GM19351 (cell line): ENCODE data around the gene ATRIP.
"Not testable (repeated sequence)": the region's sequence is repeated elsewhere in the genome, so short reads cannot be mapped to it uniquely, and the experiment has no call there.

Experiments used
- ATAC-seq: cut with Tn5 transposase; IDR thresholded peaks from one replicate; pipeline ENCODE4 v1.9.1; 2021; ENCODE audit warnings: mild to moderate bottlenecking, moderate library complexity; ENCODE audit not compliant: unreplicated experiment

Gene ATRIP

DNA sequence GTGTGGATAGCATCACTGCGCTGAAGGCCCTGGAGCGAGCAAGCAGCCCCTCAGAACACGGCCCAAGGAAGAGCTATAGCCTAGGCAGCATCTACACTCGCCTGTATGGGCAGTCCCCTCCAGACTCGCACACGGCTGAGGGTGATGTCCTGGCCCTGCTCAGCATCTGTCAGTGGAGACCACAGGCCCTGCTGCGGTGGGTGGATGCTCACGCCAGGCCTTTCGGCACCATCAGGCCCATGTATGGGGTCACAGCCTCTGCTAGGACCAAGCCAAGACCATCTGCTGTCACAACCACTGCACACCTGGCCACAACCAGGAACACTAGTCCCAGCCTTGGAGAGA, 20.5 kb downstream of the ATRIP start:
- no peak for ATAC-seq

DNA sequence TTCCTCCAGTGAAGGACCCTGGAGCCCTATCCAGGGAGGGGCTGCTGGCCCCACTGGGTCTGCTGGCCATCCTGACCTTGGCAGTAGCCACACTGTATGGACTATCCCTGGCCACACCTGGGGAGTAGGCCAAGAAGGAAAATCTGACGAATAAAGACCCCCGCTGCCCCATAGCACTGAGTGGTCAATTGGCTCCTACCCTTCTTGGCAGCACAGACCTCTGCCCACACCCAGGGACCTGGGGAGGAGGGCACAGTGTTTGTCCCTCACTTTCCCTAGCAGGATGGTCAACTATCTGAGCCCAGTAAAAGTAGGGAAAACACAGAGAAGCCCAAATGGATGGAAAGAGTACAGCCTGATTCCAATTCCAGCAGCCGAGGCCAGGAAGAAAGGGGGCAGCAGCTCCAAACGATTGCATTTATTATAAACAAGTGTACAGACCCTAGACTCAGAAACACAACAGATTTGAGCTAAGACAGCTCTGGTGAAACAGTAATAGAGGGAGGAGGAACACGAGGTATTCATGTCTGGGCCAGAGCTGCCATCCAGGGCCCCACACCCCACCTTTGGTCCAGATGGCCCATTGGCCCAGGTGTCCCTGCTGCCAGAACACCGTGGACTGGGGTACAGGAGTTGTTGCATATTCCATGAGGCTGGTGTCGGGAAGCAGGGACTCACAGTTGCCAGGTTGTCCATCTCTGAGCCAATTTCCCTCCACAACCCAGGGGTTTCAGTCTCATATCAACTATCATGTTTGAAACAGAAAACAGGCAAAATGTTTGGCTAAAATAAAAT, 21.1 kb downstream of the ATRIP start:
- no peak for ATAC-seq

DNA sequence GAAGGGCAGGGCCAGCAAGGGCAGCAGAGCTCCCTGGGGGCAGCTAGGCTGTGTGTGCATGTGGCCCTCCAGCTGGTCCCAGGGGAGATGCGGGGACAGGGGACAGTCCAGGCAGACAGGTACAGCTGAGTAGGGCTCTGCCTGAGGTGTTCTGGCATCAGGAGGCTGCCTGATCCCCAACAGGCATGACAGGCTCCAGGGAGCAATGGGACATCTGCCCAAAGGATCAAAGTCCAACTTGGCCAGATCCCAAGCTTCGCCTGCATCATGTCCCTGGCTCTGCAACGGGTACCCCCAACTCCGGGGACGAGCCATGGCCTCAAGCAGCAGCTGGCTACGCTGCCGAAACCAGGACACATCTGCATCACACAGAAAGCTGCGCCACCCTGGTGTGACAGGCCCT, 21.8 kb downstream of the ATRIP start:
- no peak for ATAC-seq

DNA sequence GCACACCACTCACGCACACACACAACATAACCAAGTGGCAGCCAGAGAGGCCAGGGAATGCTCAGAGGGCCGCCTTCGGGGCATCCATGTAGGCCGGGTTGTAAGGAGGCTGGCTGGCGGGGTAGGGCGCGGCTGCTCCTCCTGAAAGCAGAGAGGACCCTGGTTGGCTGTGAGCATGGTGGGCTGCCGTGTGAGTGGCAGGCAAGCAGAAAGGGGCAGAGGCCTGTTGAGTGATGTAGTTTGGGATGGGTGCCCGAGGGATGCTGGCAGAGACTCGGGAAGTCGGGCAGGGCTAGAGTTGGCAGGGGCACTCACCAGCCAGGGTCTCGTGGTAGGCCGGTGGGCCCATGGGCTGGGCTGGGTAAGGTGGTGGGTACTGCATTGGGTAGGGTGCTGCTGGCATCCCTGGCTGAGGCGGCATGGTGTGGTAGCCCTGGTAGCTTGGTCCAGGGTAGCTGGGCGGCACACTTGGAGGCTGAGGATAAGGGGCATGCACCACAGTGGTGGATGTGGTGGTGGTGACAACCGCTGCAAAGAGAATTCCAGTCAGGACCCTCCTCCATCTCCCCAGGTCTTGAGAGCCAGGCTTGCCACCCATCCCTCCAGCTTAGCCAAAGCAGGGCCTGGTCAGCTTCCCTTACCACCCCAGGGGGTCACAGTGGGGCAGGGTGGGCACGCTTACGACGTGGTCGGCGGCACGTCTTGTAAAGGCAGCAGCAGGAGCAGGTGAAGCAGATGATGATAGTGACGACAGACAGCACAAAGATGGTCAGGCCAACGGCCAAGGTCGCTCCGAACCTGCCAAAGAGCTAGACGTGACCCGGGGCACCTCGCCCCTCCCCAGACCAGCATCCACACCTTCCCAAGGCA, 22.7 kb downstream of the ATRIP start:
- no peak for ATAC-seq

DNA sequence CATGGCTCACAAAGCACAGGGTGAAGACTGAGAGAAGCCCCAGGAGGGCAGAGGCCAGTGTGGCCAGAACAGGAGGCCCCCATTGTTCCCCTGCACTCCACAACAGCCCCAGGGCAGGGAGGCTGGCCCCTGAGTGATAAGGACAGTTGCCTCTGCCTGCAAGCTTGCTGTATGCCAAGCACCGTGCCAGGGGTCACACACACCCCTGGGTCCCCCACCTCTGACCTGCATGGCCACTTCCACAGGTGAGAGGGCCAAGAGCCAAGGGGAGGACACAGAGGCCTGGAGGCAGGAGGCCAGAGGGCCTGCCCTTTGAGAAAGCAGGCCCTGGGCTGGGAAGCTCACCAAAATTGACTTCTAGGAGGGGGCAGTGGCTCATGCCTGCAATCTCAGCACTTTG, 23.7 kb downstream of the ATRIP start:
- no peak for ATAC-seq

DNA sequence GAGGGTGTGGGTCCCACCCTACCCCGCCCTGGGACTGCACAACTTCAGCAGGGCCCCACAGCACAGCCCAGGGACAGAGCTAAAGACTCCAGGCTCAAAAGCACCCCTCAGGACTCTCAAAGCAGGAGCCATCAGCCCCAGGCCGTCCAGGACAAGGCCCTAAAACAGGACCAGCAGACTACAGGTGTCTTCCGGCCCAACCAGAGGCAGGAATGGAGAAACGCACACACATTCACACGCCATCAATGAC, 26.1 kb downstream of the ATRIP start:
- peak; percentile 31 for ATAC-seq

DNA sequence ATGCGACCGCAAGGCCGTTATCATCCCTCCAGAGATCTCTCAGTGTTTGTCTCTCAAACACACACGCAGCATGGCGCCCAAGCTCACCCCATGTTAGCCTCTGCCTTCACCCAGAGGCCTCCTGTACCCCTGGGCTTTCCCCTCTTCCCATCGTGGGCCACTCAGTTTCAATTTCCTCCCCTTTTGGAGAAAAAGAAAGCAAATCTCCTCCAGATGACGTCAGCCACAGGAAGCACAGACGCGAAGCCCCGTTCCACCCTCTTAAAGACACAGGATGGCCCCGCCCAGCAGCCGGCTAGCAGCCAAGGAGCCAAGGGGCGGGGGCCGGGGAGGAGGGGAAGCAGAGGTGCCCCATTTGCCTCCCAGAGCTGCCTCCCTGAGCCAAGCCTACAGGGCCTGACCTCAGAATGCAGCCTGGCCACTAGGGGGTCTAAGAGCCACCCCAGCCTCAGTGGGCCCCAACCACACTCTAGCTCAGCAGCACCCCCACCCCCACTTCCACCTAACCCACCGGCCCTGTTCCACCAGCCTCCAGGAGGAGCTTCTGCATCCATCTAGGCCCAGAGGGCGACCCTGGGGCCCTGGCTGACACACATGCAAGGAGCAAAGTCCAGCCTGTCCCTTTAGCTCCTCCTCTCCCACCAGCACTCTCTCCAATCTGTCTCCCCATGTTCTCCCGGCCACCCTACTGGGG, 26.5 kb downstream of the ATRIP start:
- ATAC-seq: peak; percentile 83

DNA sequence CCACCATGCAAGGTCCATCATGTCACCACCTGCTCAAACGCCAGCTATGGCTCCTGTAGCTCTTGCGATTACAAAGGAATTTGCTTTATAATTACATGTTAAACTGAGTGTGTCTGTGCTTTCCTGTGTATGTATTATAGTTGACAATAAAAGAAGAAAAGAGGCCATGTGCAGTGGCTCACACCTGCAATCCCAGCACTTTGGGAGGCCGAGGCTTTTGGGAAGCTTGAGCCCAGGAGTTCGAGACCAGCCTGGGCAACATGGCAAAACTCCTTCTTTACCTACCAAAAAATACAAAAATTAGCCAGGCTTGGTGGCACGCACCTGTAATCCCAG, 27.0 kb downstream of the ATRIP start:
- no peak for ATAC-seq

DNA sequence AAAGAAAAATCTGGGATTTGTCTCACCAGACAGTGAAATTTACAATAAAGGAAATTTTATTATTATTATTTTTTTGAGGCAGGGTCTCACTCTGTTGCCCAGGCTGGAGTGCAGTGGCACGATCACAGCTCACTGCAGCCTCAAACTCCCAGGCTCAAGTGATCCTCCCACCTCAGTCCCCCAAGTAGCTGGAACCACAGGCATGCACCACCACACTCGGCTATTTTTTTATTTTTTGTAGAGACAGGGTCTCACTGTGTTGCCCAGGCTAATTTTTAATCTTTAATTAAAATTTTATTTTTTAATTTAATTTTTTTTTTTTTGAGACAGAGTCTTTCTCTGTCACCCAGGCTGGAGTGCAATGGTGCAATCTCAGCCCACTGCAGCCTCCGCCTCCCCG, 27.5 kb downstream of the ATRIP start:
- not testable (repeated sequence) for ATAC-seq

DNA sequence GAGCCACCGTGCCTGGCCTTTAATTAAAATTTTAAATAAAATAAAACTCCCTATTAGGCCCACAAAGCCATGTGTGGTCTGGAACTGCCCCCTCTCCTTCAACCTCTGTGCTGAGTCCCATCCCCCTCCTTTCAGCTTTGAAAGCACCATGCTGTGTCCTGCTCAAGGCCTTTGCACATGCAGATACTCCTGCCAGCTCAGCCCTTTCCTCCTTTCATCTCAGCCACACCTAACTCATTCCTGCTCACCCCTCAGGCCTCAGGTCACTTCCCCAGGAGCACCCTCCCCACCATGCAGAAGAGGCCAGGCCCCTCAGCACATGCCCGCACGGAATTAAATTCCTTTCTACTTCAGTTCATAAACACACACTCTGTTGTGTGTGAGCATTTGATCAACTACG, 28.1 kb downstream of the ATRIP start:
- no peak for ATAC-seq

DNA sequence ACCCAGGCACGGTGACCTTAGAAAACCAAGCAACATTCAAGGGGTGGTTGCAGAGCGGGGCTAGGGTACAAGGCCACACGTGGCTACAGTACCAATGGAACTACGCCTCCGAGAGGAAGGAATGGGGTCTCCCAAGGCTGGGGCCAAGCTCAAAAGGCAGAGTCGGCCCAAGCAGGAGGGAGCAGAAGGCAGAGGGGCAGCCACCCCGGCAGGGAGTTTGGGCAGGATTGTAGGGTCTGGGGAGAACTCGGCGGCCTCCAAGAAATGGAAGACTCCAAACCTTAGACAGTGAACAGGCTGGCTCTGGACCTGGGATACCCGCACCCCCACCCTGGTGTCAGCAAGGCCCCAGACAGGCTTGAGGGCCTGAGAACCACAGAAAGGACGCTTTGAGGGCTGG, 28.7 kb downstream of the ATRIP start:
- ATAC-seq: no peak

DNA sequence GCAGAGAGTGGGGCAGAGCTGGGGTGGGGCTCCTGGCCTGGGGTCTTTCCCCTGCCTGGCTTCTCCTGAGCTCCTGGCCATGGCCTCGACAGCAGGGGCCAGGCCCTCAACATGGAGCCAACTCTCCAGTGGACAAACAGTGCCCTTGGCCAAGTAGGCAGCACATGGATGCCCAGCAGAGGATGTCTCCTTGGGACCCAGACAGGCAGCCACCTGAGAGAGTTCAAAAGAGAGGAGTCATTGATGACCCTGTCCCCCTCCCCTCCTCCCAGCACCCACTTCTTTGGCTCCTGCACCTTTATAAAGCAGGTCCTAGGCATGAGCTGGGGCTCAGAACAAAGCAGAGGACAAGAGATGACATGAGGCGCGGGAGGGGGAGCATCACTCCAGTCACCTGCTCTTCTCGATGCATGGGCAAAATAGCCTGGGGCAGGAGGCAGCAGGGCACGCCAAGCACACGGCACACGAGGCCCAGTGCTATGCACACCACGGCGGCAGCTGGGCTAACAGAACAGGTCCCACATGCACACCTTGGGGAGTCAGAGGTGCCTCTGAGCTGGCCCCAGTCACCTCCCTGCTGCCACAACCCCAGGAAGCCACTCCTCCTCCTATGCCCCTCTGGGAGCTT, 30.0 kb downstream of the ATRIP start:
- no peak for ATAC-seq

DNA sequence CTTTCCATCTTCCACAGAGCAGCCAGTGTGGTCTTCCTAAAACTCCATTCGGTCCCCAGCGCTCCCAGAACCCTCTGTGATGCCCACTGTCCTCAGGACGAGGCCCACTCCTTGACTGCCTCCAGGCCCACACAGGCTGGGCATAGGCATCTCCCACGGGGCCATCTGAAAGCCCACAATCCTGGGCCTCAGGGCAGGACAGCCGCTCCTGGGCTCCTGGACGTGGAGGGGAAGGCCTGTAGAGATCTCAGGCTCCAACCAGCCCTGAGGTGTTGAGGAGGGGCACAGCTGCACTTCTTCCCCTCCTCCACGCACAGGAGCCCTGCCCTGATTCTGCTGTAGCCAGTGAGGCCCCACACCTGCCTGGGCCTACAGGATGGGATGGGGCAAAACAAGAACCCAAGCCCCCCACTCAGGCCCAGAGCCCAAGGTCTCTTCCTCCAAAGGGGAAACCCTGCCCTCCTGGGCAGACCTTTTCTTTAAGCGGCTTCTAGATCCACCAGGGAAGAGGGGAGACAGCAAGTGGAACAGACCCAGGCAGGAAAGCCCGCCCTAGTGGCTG, 31.5 kb downstream of the ATRIP start:
- no peak for ATAC-seq

DNA sequence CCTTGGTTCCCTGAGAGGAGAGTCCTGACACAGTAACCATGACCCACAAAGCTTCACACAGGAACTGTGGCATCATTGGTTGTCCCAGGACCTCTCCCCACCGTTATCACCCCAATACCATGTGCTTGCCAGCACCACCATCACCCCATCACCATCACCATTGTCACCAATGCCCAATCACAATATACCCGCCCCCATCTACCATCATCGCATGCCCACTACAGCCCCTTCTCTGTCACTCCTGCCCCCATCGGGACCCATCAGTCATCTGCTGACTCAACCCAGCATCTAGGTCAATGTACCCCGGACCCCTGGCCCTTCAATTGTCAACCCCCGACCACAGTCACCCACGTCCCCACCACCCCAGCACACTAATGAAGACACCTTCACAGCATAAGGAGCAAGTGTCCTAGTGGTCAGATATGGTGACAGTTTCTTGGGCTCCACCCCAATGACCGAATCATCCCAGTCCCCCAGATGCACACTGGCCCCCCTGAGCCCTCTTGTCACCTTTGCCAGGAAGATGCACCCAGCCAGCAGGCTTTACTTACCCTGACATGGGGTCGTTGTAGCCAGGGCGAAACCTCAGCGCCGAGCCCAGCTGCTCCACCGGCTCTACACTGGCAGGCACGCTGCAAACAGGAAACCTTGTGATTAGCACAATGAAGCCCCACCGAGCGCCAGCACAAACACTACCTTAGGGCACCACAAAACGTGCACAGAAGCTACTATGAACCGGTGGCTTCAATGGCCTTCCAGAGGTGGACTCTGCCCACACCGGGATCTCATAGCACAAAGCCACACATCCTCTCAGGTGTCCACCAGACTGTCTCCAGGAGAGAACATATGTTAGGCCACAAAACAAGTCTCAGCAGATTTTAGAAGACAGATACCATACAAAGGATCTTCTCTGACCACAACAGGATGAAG, 32.4 kb downstream of the ATRIP start:
- ATAC-seq: no peak

DNA sequence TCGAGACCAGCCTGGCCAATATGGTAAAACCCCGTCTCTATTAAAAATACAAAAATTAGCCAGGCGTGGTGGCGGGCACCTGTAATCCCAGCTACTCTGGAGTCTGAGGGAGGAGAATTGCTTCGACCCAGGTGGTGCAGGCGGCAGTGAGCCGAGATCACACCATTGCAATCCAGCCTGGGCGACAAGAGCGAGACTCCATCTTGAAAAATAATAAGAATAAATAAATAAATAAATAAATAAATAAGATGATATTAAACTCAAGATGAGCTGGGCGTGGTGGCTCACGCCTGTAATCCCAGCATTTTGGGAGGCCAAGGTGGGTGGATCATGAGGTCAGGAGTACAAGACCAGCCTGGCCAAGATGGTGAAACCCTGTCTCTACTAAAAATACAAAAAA, 34.4 kb downstream of the ATRIP start:
- ATAC-seq: not testable (repeated sequence)

DNA sequence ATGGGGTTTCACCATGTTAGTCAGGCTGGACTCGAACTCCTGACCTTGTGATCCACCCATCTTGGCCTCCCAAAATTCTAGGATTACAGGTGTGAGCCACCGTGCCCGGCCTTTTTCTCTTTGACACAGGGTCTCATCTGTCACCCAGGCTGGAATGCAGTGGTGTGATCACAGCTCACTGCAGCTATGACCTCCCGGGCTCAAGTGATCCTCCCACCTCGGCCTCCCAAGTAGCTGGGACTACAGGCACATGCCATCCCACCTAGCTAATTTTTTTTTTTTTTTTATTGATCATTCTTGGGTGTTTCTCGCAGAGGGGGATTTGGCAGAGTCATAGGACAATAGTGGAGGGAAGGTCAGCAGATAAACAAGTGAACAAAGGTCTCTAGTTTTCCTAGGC, 36.3 kb downstream of the ATRIP start:
- not testable (repeated sequence) for ATAC-seq

DNA sequence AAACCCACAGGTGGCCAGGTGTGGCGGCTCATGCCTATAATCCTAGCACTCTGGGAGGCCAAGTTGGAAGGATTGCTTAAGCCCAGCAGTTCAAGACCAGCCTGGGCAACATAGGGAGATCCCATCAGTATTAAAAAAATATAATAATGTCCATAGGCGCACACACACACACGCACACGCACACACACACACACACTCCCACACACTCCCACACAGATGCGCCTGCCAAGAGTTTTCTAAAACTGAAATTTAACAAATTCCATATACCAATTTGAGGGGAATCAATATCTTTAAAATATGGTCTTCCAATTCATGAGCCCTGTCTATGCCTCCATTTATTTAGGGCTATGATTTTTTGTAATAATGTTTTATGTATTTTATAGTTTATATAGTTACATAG, 40.4 kb downstream of the ATRIP start:
- no peak for ATAC-seq

DNA sequence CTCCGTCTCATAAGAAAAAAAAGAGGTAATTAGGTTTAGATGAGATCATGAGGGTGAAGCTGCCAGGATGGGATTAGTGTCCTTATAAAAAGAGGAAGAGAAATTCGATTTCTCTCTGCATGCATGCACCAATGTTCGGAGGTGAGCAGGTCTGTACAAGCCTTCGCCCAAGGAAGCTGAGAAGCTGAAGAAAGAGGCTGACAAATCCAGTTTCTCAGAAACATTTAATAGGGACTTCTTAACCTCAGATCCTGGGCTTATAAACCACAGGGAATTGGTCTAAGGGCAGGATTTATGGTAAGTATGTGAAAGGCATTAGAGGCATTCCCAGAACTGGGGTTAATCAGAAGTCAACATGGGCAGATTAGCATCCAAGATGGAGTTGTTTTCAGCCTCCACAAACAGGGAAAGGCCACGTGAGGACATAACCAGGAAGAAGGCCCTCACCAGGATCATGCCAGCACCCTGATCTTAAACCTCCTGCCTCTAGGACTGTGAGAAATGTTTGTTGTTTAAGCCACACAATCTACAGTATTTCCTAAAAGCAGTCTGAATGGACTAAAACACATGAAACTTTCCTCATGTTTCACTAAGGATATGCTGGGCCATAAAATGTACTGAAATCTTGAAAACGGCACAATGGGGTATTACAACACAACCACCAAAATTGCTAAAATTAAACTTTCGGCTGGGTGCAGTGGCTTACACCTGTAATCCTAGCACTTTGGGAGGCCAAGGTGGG, 46.1 kb downstream of the ATRIP start:
- ATAC-seq: no peak

DNA sequence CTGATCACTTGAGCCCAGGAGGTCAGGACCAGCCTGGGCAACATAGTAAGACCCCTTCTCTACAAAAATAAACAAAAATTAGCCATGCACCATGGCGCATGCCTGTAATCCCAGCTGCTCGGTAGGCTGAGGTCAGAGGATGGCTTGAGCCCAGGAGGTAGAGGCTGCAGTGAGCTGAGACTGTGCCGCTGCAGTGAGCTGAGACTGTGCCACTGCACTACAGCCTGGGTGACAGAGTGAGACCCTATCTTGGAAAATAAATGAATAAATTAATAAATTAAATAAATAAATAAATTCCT, 46.6 kb downstream of the ATRIP start:
- no peak for ATAC-seq

DNA sequence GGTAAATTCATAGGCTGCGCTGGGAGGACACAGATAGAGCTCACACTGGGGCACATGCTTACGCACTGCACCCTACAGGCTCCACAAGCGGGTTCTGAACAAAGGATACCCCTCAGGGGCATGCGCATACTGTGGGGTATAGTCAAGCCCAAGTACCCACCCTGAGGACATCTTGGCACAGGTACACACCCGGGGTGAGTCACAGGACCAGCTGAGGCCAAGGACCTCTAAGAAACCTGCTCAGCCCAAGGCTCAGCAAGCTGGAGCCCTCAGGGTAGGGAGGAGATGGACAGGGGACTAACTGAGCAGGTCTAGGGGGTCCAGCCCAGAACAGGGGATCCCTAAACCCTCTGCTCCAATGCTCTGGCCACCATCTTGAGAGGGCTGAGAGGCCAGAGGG, 54.1 kb downstream of the ATRIP start:
- ATAC-seq: no peak
